HG03039 (cell line): ENCODE results near the gene INPP5A.

Experiments used
- ATAC-seq: cut with Tn5 transposase; IDR thresholded peaks from one replicate; pipeline ENCODE4 v1.9.1; 2021; ENCODE audit warnings: mild to moderate bottlenecking, moderate library complexity; ENCODE audit not compliant: unreplicated experiment

INPP5A gene

GRCh38 chr10:132639470-132639869 lies 101.9 kb downstream of the INPP5A start:
- no peak for ATAC-seq

GRCh38 chr10:132640326-132641125 lies 102.9 kb downstream of the INPP5A start:
- ATAC-seq, result no peak

GRCh38 chr10:132641401-132641800 lies 103.8 kb downstream of the INPP5A start:
- no peak for ATAC-seq

- ATAC-seq, result no peak
These were observed 104.6 kb downstream of the INPP5A start for GRCh38 chr10:132641966-132642731.

- no peak for ATAC-seq
These were observed 105.1 kb downstream of the INPP5A start for GRCh38 chr10:132642732-132643008.

- no peak for ATAC-seq
These were observed 106.3 kb downstream of the INPP5A start for GRCh38 chr10:132643709-132644526.

GRCh38 chr10:132644527-132645246 lies 107.1 kb downstream of the INPP5A start:
- no peak for ATAC-seq

- no peak for ATAC-seq
These were observed 107.6 kb downstream of the INPP5A start for GRCh38 chr10:132645247-132645530.

- no peak for ATAC-seq
These were observed 108.2 kb downstream of the INPP5A start for GRCh38 chr10:132645630-132646442.

GRCh38 chr10:132646443-132647097 lies 109.0 kb downstream of the INPP5A start:
- no peak for ATAC-seq

GRCh38 chr10:132647424-132647823 lies 109.8 kb downstream of the INPP5A start:
- ATAC-seq, result no peak

GRCh38 chr10:132648072-132648850 lies 110.7 kb downstream of the INPP5A start:
- no peak for ATAC-seq

- ATAC-seq, result no peak
These were observed 111.4 kb downstream of the INPP5A start for GRCh38 chr10:132648851-132649528.

- no peak for ATAC-seq
These were observed 112.2 kb downstream of the INPP5A start for GRCh38 chr10:132649651-132650360.

GRCh38 chr10:132650611-132651250 lies 113.1 kb downstream of the INPP5A start:
- no peak for ATAC-seq

GRCh38 chr10:132651511-132652029 lies 114.0 kb downstream of the INPP5A start:
- ATAC-seq, result no peak

GRCh38 chr10:132652446-132652845 lies 114.9 kb downstream of the INPP5A start:
- no peak for ATAC-seq
